Endothelial cell (in vitro differentiated cells): Measurements from ENCODE around the gene PAGR1. TPM values are rescaled to one million over a fixed set of nuclear protein-coding genes. Genes with fewer than 3 reads are reported as not detected.
"Not testable (repeated sequence)": the region's sequence is repeated elsewhere in the genome, so short reads cannot be mapped to it uniquely, and the experiment has no call there.

Experiments used
- DNase-seq: peaks from one replicate; pipeline ENCODE4 v3.0.0; 2021; ENCODE audit warnings: low spot score
- H3K27ac Mint-ChIP-seq: one replicate; pipeline ENCODE4 v1.8.0; 2021; ENCODE audit warnings: mixed read lengths, inconsistent platforms; ENCODE audit not compliant: unreplicated experiment
- H3K27me3 Mint-ChIP-seq: one replicate; pipeline ENCODE4 v1.8.0; 2021; ENCODE audit warnings: mild to moderate bottlenecking, moderate library complexity, mixed read lengths, inconsistent platforms; ENCODE audit not compliant: unreplicated experiment
- H3K36me3 Mint-ChIP-seq: one replicate; pipeline ENCODE4 v1.8.0; 2021; ENCODE audit warnings: mild to moderate bottlenecking, low read depth, mixed read lengths, inconsistent platforms; ENCODE audit not compliant: unreplicated experiment
- H3K4me1 Mint-ChIP-seq: one replicate; pipeline ENCODE4 v1.8.0; 2021; ENCODE audit warnings: mild to moderate bottlenecking, mixed read lengths, inconsistent platforms; ENCODE audit not compliant: unreplicated experiment
- H3K4me3 Mint-ChIP-seq: one replicate; pipeline ENCODE4 v1.8.0; 2021; ENCODE audit warnings: mild to moderate bottlenecking, mixed read lengths, inconsistent platforms; ENCODE audit not compliant: unreplicated experiment
- H3K9me3 Mint-ChIP-seq: one replicate; pipeline ENCODE4 v1.8.0; 2021; ENCODE audit warnings: mixed read lengths, inconsistent platforms; ENCODE audit not compliant: unreplicated experiment
- CTCF ChIP-seq: fragments of 200-600 bp; sonication (generic); IDR thresholded peaks from one replicate; pipeline ENCODE4 v1.5.0; 2021; ENCODE audit warnings: antibody characterized with exemption; ENCODE audit not compliant: unreplicated experiment
- total RNA-seq: library from RNA; stranded (reverse); fragmentation: NEBNext Ultra II Directional; extraction: Animal tissue kit (Norgen Biotek cat#: 25700); gene quantifications from one replicate; pipeline ENCODE4 v1.2.1, GENCODE V29; 2021; ENCODE audit not compliant: unreplicated experiment

The PAGR1 gene
- total RNA-seq, 1 donor from 2014 or later, result 38.6 TPM

DNA sequence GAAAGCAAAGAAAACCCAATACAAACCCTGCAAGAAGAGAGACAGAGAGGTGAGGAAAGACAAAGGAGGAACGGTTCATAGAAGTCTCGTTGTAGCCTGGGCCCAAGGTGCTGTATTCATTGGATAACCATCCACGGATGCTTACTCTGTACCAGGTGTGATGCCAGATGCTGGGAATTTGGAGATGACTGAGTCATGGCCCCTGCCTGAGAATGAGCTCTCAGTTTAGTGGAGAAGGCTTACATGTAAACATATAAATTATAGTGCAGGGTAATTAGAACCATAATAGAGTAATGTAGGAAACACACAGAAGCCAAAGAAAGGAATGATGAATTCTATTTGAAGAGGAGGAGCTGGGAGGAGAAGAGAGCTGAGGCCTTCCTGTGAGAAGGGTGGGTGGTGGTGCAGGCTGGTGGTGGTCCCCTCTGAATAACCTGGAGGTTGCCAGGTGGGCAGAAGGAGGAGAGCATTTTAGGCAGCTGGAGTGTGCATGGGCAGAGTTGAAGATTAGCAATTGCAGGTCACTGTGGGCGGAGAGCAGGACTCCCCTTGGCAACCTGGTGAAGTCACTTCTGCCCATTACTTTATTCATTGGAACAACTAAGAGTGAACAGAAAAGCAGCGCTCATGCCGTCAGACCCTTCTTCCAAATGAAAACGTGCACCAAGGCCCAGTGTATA lies 45.6 kb upstream of the PAGR1 start:
- DNase-seq, result no peak
- no peak for TF ChIP-seq CTCF
- no peaks in the 10 kb centered on the region for H3K36me3 Mint-ChIP-seq

GRCh38 chr16:29772330-29772729 lies 43.6 kb upstream of the PAGR1 start:
- not testable (repeated sequence) for DNase-seq, H3K27ac Mint-ChIP-seq, H3K4me3 Mint-ChIP-seq, H3K9me3 Mint-ChIP-seq, H3K27me3 Mint-ChIP-seq, H3K4me1 Mint-ChIP-seq, H3K36me3 Mint-ChIP-seq

More for the DNA sequence above, 45.6 kb upstream of the PAGR1 start:
- H3K27ac Mint-ChIP-seq, result no peak overlapping the region
- no peaks in the 10 kb centered on the region for H3K4me1 Mint-ChIP-seq
- peaks cover 5% of the 10 kb centered on the region for H3K27me3 Mint-ChIP-seq
- H3K4me3 Mint-ChIP-seq, result no peak overlapping the region
- H3K9me3 Mint-ChIP-seq, result no peaks in the 10 kb centered on the region

DNA sequence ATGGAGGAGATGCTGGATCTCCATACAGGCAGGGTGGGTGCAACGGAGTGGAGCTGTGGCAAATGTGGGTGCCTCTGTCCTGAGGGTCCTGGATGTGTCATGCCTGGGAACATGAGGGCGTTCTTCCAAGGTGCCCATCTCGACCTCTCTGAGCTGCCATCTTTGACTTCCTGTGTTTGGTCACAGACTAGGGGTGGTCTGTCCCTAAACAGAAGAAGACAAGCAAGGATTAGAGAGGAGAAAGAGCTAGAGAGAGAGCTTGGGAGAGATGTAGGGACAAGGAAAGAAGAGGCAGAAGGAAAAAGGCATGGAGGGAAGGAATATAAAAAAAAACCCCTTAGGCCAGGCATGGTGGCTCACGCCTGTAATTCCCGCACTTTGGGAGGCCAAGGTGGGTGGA lies 41.2 kb upstream of the PAGR1 start:
- TF ChIP-seq CTCF, result no peak
- Mint-ChIP-seq H3K9me3 (no peaks in the 10 kb centered on the region), H3K4me3 (no peak overlapping the region), H3K4me1 (no peaks in the 10 kb centered on the region), H3K27me3 (peaks cover 2% of the 10 kb centered on the region), H3K36me3 (no peaks in the 10 kb centered on the region), H3K27ac (no peak overlapping the region)
- DNase-seq, result no peak

DNA sequence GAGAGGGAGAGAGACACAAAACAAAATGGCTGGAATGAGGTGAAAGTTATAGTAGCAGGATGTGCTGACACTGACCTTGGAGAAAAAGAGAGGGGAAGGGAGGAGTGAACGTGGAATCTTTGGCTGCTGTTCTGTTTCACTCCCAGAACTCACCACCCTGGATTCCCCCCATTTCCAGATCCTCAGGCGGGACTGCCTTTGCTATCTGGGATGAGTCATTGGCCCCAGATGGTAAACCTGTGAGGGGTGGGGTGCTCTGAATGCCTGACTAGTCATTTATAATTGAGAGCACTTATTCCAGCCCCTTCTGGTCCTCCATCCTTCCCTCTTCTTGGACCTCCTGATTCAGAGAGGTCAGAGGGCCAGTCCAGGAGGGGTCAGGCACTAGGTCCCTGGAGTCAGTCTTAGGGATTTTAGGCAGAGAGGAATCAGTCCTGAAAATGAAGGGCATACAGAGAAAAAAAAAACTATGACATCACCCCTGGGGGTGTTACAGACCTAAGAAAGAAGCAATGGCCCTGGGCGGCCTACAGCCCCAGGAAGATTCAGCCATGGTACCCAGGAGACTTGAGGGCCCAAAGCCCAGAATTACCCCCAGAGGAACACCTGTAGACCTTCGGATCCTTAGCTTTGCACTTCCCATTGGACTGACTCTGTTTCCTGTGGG lies 40.1 kb upstream of the PAGR1 start:
- H3K27me3 Mint-ChIP-seq, result peaks cover 2% of the 10 kb centered on the region
- TF ChIP-seq CTCF, result no peak

DNA sequence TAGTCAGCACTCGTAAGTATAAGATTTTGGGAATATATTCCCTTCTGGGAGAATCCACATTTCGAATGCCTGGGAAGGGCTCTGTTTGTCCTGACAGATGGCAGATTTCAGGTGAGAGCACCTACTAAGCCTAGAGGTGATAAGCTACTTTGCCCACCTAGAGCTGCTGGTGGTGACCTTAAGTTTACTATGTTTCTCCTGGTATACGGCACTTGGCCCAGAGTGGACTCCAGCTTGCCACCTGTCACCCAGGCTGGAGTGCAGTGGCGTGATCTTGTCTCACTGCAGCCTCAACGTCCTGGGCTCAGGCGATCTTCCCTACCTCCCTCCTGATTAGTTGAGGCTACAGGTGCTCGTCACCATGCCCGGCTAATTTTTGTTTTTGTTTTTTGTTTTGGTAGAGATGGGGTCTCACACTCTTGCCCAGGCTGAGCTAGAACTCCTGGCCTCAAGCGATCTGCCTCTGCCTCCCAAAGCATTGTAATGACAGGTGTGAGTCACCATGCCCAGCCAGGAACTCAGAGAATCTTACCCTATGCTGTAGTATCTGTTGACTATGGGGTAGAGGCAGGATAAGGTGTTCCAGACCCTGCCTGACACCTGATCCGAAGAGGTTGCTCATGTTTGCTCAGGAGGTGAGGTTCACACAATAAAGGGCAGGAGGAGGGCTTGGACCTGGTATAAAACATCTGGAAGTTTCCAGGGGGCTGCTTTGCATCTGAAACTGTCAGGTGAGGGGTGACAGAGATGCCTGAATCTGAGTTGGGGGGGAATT lies 38.2 kb upstream of the PAGR1 start, which contains the start of gene ZG16:
Gene ZG16 (plus strand): TSS at position 681 of the 775 bp plus-strand sequence. CDS start 1,011 bp downstream, outside the sequence.
- Mint-ChIP-seq H3K27ac (no peak within 1 kb of the TSS), H3K4me1 (no peaks in the 10 kb centered on the region), H3K36me3 (no peaks in the 10 kb centered on the region), H3K27me3 (no peaks in the 10 kb centered on the region), H3K9me3 (no peaks in the 10 kb centered on the region), H3K4me3 (no peak within 1 kb of the TSS)
- no peak for DNase-seq
- no peak for TF ChIP-seq CTCF

More for the DNA sequence above, 40.1 kb upstream of the PAGR1 start:
- DNase-seq, result no peak
- Mint-ChIP-seq H3K9me3 (no peaks in the 10 kb centered on the region), H3K27ac (no peak overlapping the region), H3K36me3 (no peaks in the 10 kb centered on the region), H3K4me1 (no peaks in the 10 kb centered on the region), H3K4me3 (no peak overlapping the region)
